Suprapubic skin (tissue), 3 donors: Measurements from ENCODE around the gene SORCS2.

Experiments used
- POLR2AphosphoS5 ChIP-seq, 3 donors: sonication (generic); formaldehyde crosslinking; IDR thresholded peaks; one replicate each; pipeline ENCODE4 v1.6.1; 2017; ENCODE audit warnings: antibody characterized with exemption in 3 of 3
- TF ChIP-seq, protein P1 (sequence below), 2 donors: fragments of 200-600 bp in 1 of 2; fragments of 450-650 bp in 1 of 2; sonication (generic) in 1 of 2; IDR thresholded peaks; one replicate each; pipeline ENCODE4 v1.5.1; 2016 to 2019; ENCODE audit warnings: antibody characterized with exemption in 2 of 2, mild to moderate bottlenecking in 1 of 2, moderate library complexity in 1 of 2

GRCh38 chr4:7590899-7591298, 398.6 kb downstream of the SORCS2 start:
- TF ChIP-seq POLR2AphosphoS5 (IDR thresholded peaks at IDR 0.05) = no peak
- TF ChIP-seq, protein P1, sequence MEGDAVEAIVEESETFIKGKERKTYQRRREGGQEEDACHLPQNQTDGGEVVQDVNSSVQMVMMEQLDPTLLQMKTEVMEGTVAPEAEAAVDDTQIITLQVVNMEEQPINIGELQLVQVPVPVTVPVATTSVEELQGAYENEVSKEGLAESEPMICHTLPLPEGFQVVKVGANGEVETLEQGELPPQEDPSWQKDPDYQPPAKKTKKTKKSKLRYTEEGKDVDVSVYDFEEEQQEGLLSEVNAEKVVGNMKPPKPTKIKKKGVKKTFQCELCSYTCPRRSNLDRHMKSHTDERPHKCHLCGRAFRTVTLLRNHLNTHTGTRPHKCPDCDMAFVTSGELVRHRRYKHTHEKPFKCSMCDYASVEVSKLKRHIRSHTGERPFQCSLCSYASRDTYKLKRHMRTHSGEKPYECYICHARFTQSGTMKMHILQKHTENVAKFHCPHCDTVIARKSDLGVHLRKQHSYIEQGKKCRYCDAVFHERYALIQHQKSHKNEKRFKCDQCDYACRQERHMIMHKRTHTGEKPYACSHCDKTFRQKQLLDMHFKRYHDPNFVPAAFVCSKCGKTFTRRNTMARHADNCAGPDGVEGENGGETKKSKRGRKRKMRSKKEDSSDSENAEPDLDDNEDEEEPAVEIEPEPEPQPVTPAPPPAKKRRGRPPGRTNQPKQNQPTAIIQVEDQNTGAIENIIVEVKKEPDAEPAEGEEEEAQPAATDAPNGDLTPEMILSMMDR (IDR thresholded peaks at IDR 0.05) = no peak
